GM12878 (cell line): ENCODE results near the gene SGCD. TPM values are rescaled to one million over a fixed set of nuclear protein-coding genes. Genes with fewer than 3 reads are reported as not detected.

Experiments used
- ATAC-seq: fragments of 200-7000 bp; cut with Tn5 transposase; 3 replicates; pipeline ENCODE4 v1.9.1; 2020; ENCODE audit warnings: mild to moderate bottlenecking, moderate library complexity
- BruUV-seq: library from RNA; stranded (reverse); fragments of 400-500 nt; replicated peaks from 2 replicates; lab custom pipeline; 2021; lab: Mats Ljungman, UMichigan
- CTCF ChIA-PET: fragments of 300-600 bp; sonication (Branson Sonifier 250); formaldehyde crosslinking; extraction: SDS; loops from one replicate; lab custom pipeline; 2021; ENCODE audit warnings: inconsistent platforms; lab: Yijun Ruan, JAX
- POLR2A ChIA-PET: fragments of 350-600 bp; formaldehyde crosslinking; extraction: SDS; loops from one replicate; lab custom pipeline; 2021; ENCODE audit warnings: inconsistent platforms; lab: Charles Lee
- RAD21 ChIA-PET: fragments of 300-600 bp; sonication (Branson Sonifier 250); formaldehyde crosslinking; loops from one replicate; lab custom pipeline; 2023; ENCODE audit warnings: antibody characterized with exemption; ENCODE audit not compliant: unreplicated experiment; lab: Charles Lee
- SMC1A ChIA-PET: fragments of 300-600 bp; sonication (Branson Sonifier 250); formaldehyde crosslinking; loops from one replicate; lab custom pipeline; 2023; ENCODE audit not compliant: unreplicated experiment, uncharacterized antibody; lab: Charles Lee
- DNase-seq: peaks from one replicate; pipeline ENCODE4 v3.0.0-alpha.2; 2011; ENCODE audit warnings: low read depth, low spot score
- FAIRE-seq: peaks from 3 replicates; lab custom pipeline; 2011; peaks lifted over from hg19 to GRCh38; lab: Jason Lieb, UNC
- H2AFZ ChIP-seq: 2 replicates; pipeline ENCODE4 v1.6.0; 2011; ENCODE audit warnings: low read depth, low read length, control low read depth; ENCODE audit not compliant: control insufficient read depth
- H3K27ac ChIP-seq: 2 replicates; pipeline ENCODE4 v1.5.1; 2011; ENCODE audit warnings: control low read depth; ENCODE audit not compliant: control insufficient read depth, insufficient read depth
- H3K27me3 ChIP-seq, 2 experiments: replicated peaks in 1 of 2; 2 replicates each; pipeline versions ENCODE4 v1.6.0 to v1.6.1; 2011; ENCODE audit warnings: low read length in 1 of 2; ENCODE audit not compliant: control insufficient read depth in 2 of 2, insufficient read depth in 2 of 2
- H3K36me3 ChIP-seq, 2 experiments: 2 replicates each; pipeline ENCODE4 v1.5.1; 2011; ENCODE audit warnings: low read length in 1 of 2; ENCODE audit not compliant: control insufficient read depth in 2 of 2, insufficient read depth in 2 of 2
- H3K4me1 ChIP-seq: 2 replicates; pipeline ENCODE4 v1.6.1; 2011; ENCODE audit warnings: mild to moderate bottlenecking, low read length, moderate library complexity, mixed read lengths; ENCODE audit not compliant: control insufficient read depth, insufficient read depth
- H3K4me2 ChIP-seq: 2 replicates; pipeline ENCODE4 v1.6.0; 2011; ENCODE audit warnings: control low read depth; ENCODE audit not compliant: control insufficient read depth, insufficient read depth
- H3K4me3 ChIP-seq: fragments of 200-600 bp; sonication (generic); 2 replicates; pipeline ENCODE4 v1.5.1; 2016
- H3K79me2 ChIP-seq: 2 replicates; pipeline ENCODE4 v1.6.0; 2011; ENCODE audit warnings: low read length; ENCODE audit not compliant: control insufficient read depth, insufficient read depth
- H3K9ac ChIP-seq: 2 replicates; pipeline ENCODE4 v1.8.0; 2011; ENCODE audit warnings: low read length, control low read depth, mixed read lengths; ENCODE audit not compliant: control insufficient read depth, insufficient read depth
- H3K9me3 ChIP-seq: replicated peaks from 3 replicates; pipeline ENCODE4 v1.5.1; 2011; ENCODE audit warnings: mild to moderate bottlenecking, low read length; ENCODE audit not compliant: control insufficient read depth, insufficient read depth
- H4K20me1 ChIP-seq: 2 replicates; pipeline ENCODE4 v1.6.0; 2011; ENCODE audit not compliant: control insufficient read depth, insufficient read depth
- CREM ChIP-seq: IDR thresholded peaks from 2 replicates; pipeline ENCODE4 v1.6.1; 2014; ENCODE audit warnings: antibody characterized with exemption, low read depth
- EP300 ChIP-seq, 2 experiments: fragments of 150-350 bp in 1 of 2; IDR thresholded peaks; 2 replicates each; pipeline ENCODE4 v1.6.1; 2011 to 2012; ENCODE audit warnings: low read depth in 2 of 2, low read length in 2 of 2, borderline replicate concordance in 1 of 2, improper control_type of control experiment in 1 of 2, inconsistent platforms in 1 of 2; ENCODE audit not compliant: control insufficient read depth in 1 of 2
- HDAC6 ChIP-seq: fragments of 200-600 bp; sonication (generic); IDR thresholded peaks from one replicate; pipeline ENCODE4 v1.8.0; 2017; ENCODE audit warnings: antibody characterized with exemption; ENCODE audit not compliant: unreplicated experiment
- MEF2B ChIP-seq: fragments of 450-650 bp; IDR thresholded peaks from 2 replicates; pipeline ENCODE4 v1.6.1; 2018; ENCODE audit warnings: mild to moderate bottlenecking, moderate library complexity; ENCODE audit not compliant: partially characterized antibody, poor library complexity, severe bottlenecking
- POLR2A ChIP-seq: IDR thresholded peaks from 2 replicates; pipeline ENCODE4 v1.6.1; 2011; ENCODE audit warnings: low read depth, mild to moderate bottlenecking, low read length
- RCOR1 ChIP-seq: conservative IDR thresholded peaks from 2 replicates; pipeline ENCODE4 v1.6.1; 2012; ENCODE audit warnings: low read depth, low read length, improper control_type of control experiment
- SUZ12 ChIP-seq: fragments of 200-600 bp; sonication (generic); IDR thresholded peaks from one replicate; pipeline ENCODE4 v1.6.1; 2018; ENCODE audit warnings: antibody characterized with exemption, mild to moderate bottlenecking; ENCODE audit not compliant: unreplicated experiment
- ZNF24 ChIP-seq: fragments of 450-650 bp; IDR thresholded peaks from 2 replicates; pipeline ENCODE4 v1.6.1; 2017; ENCODE audit warnings: antibody characterized with exemption, mild to moderate bottlenecking
- ZNF384 ChIP-seq: IDR thresholded peaks from 2 replicates; pipeline ENCODE4 v1.6.1; 2012; ENCODE audit warnings: low read depth, mild to moderate bottlenecking, low read length, improper control_type of control experiment, borderline replicate concordance
- WGBS: methylation state at CpG from one replicate; pipeline ENCODE4 v1.1.6; 2016; ENCODE audit warnings: low lambda C conversion rate; ENCODE audit not compliant: insufficient replicate concordance, insufficient coverage; ENCODE audit errors: missing lambda C conversion rate; 5-methylcytosine and 5-hydroxymethylcytosine counted together
- in situ Hi-C: fragments of 300-500 bp; cut with MboI; formaldehyde crosslinking; loops from 9 replicates; pipeline ENCODE4 v1.14.3; 2018; ENCODE audit warnings: mixed read lengths
- intact Hi-C: fragments of 100-400 bp; cut with micrococcal nuclease; formaldehyde crosslinking; loops from one replicate; pipeline ENCODE4 v1.14.2; 2022; ENCODE audit not compliant: unreplicated experiment
- polyA plus RNA-seq, 11 experiments: library from polyadenylated mRNA; depleted of rRNA in 4 of 11; unstranded in 6 of 11; stranded (reverse) in 5 of 11; fragments of >200 nt; fragmentation: Nextera tagmentation in 4 of 11; fragmentation: Illumina TruSeq in 1 of 11; extraction: Ambion mirVana in 4 of 11; extraction: Trizol in 1 of 11; gene quantifications; 1 replicate in 1 of 11; 2 replicates in 10 of 11; pipeline versions ENCODE4 v1.2.1 to v1.2.3, GENCODE V29; 2011 to 2016; ENCODE audit warnings: inconsistent platforms in 2 of 11, missing spikeins in 2 of 11, low read depth in 1 of 11
- total RNA-seq, 4 experiments: library from RNA; depleted of rRNA in 3 of 4; stranded (reverse); fragments of >200 nt in 3 of 4; fragmentation: Illumina TruSeq in 1 of 4; extraction: Trizol in 1 of 4; gene quantifications; 2 replicates each; pipeline versions ENCODE4 v1.2.1 to v1.2.3, GENCODE V29; 2013 to 2021
- TF ChIP-seq, protein P1 (sequence below): fragments of 450-650 bp; IDR thresholded peaks from 2 replicates; pipeline ENCODE4 v1.6.1; 2014; ENCODE audit warnings: mild to moderate bottlenecking
- TF ChIP-seq, protein P2 (sequence below): fragments of 450-650 bp; IDR thresholded peaks from 2 replicates; pipeline ENCODE4 v1.6.1; 2018; ENCODE audit warnings: borderline replicate concordance, mild to moderate bottlenecking; ENCODE audit not compliant: partially characterized antibody

SGCD gene
- total and polyA plus RNA-seq, 10 of the 15 experiments (the other 5 are each of a cell fraction or from before 2014, with no cell fraction given), result 0.06 TPM; not detected in 9

- TF ChIP-seq, protein P1, sequence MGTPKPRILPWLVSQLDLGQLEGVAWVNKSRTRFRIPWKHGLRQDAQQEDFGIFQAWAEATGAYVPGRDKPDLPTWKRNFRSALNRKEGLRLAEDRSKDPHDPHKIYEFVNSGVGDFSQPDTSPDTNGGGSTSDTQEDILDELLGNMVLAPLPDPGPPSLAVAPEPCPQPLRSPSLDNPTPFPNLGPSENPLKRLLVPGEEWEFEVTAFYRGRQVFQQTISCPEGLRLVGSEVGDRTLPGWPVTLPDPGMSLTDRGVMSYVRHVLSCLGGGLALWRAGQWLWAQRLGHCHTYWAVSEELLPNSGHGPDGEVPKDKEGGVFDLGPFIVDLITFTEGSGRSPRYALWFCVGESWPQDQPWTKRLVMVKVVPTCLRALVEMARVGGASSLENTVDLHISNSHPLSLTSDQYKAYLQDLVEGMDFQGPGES, result no peak
- TF ChIP-seq CREM (no peak), EP300 (IDR thresholded peaks at IDR 0.05; ENCODE audit: borderline replicate concordance in 1 of 2, control insufficient read depth in 1 of 2, low read depth in 2 of 2, low read length in 2 of 2) (no peak), SUZ12 (no peak), RCOR1 (no peak), ZNF24 (no peak), ZNF384 (no peak), HDAC6 (no peak)
Observed at GRCh38 chr5:156762771-156763170, 435.8 kb downstream of the SGCD start (continued).

GRCh38 chr5:156764176-156764971 lies 437.4 kb downstream of the SGCD start:
- Histone ChIP-seq H3K9ac (no peak overlapping the region), H3K27me3 (no peaks in the 10 kb centered on the region), H3K36me3 (no peaks in the 10 kb centered on the region), H3K4me1 (no peaks in the 10 kb centered on the region), H3K27ac (no peak overlapping the region), H2AFZ (no peak overlapping the region), H3K4me2 (no peak overlapping the region), H3K4me3 (no peak overlapping the region), H4K20me1 (no peaks in the 10 kb centered on the region), H3K79me2 (no peaks in the 10 kb centered on the region), H3K9me3 (no peaks in the 10 kb centered on the region)
- no peak for DNase-seq
- intact Hi-C loops, result no loop called here
- TF ChIP-seq, protein P2, sequence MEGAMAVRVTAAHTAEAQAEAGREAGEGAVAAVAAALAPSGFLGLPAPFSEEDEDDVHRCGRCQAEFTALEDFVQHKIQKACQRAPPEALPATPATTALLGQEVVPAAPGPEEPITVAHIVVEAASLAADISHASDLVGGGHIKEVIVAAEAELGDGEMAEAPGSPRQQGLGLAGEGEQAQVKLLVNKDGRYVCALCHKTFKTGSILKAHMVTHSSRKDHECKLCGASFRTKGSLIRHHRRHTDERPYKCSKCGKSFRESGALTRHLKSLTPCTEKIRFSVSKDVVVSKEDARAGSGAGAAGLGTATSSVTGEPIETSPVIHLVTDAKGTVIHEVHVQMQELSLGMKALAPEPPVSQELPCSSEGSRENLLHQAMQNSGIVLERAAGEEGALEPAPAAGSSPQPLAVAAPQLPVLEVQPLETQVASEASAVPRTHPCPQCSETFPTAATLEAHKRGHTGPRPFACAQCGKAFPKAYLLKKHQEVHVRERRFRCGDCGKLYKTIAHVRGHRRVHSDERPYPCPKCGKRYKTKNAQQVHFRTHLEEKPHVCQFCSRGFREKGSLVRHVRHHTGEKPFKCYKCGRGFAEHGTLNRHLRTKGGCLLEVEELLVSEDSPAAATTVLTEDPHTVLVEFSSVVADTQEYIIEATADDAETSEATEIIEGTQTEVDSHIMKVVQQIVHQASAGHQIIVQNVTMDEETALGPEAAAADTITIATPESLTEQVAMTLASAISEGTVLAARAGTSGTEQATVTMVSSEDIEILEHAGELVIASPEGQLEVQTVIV, result no peak
- TF ChIP-seq POLR2A, result no peak
- no peak for TF ChIP-seq MEF2B
- ChIA-PET SMC1A (interaction anchor here (1.0 kb wide), 1 partner anchor 11 kb away, joined by 3 read pairs; no protein-coding TSS in a partner anchor), POLR2A (no interaction called here), CTCF (interaction anchor here (0.7 kb wide), 1 partner anchor 220 kb away, joined by 3 read pairs; no protein-coding TSS in a partner anchor), RAD21 (no interaction called here)
- no TSS peak for BruUV-seq
- ATAC-seq, result no peak
- FAIRE-seq, result no peak
- WGBS, result 21% methylated on average over 6 of the region's 6 CpGs
- in situ Hi-C loops, result no loop called here
